Mucosa of rectum (tissue), 2 donors: ENCODE measurements around the gene ADARB2.
"Not testable (repeated sequence)": the region's sequence is repeated elsewhere in the genome, so short reads cannot be mapped to it uniquely, and the experiment has no call there.

Experiments used
- H3K27ac ChIP-seq, 2 donors: one replicate each; pipeline ENCODE4 v1.7.0; 2013; ENCODE audit warnings: inconsistent platforms in 2 of 2, low read depth in 2 of 2, low read length in 2 of 2
- H3K27me3 ChIP-seq, 2 donors: one replicate each; pipeline ENCODE4 v1.7.0; 2013; ENCODE audit warnings: low read length in 2 of 2; ENCODE audit not compliant: control insufficient read depth in 2 of 2, insufficient read depth in 2 of 2
- H3K36me3 ChIP-seq, 2 donors: one replicate each; pipeline ENCODE4 v1.7.0; 2013; ENCODE audit warnings: low read length in 2 of 2; ENCODE audit not compliant: control insufficient read depth in 2 of 2, insufficient read depth in 2 of 2
- H3K4me1 ChIP-seq, 2 donors: one replicate each; pipeline ENCODE4 v1.7.0; 2013; ENCODE audit warnings: low read length in 2 of 2, mild to moderate bottlenecking in 1 of 2; ENCODE audit not compliant: control insufficient read depth in 2 of 2, insufficient read depth in 2 of 2
- H3K4me3 ChIP-seq, 2 donors: one replicate each; pipeline ENCODE4 v1.7.0; 2013; ENCODE audit warnings: low read length in 2 of 2
- H3K9ac ChIP-seq, 2 donors: one replicate each; pipeline ENCODE4 v1.7.0; 2013; ENCODE audit warnings: low read length in 2 of 2, low read depth in 1 of 2, mild to moderate bottlenecking in 1 of 2
- H3K9me3 ChIP-seq, 2 donors: one replicate each; pipeline ENCODE4 v1.7.0; 2013; ENCODE audit warnings: low read length in 2 of 2; ENCODE audit not compliant: control insufficient read depth in 2 of 2
- donor health status: healthy.
- donor health status: Normal muscosa, but diverticular disease.

ADARB2 gene

GRCh38 chr10:1467334-1468076 is 269.8 kb downstream of the ADARB2 start:
- Histone ChIP-seq H3K9ac (no peak overlapping the region), H3K27ac (no peak overlapping the region), H3K4me3 (no peak overlapping the region), H3K36me3 (no peaks in the 10 kb centered on the region), H3K9me3 (no peaks in the 10 kb centered on the region), H3K4me1 (no peaks in the 10 kb centered on the region), H3K27me3 (peaks cover 0 to 4% of the 10 kb centered on the region in 2 donors)

- H3K27me3 ChIP-seq, result peaks cover 0 to 4% of the 10 kb centered on the region in 2 donors
- no peaks in the 10 kb centered on the region for H3K4me1 ChIP-seq
- no peaks in the 10 kb centered on the region for H3K36me3 ChIP-seq
- no peak overlapping the region for H3K9ac ChIP-seq
- H3K4me3 ChIP-seq, result no peak overlapping the region
- H3K27ac ChIP-seq, result no peak overlapping the region
- no peaks in the 10 kb centered on the region for H3K9me3 ChIP-seq
These were observed 271.1 kb downstream of the ADARB2 start for GRCh38 chr10:1465993-1466764.

- peaks cover 0 to 4% of the 10 kb centered on the region in 2 donors for H3K27me3 ChIP-seq
- H3K4me1 ChIP-seq, result no peaks in the 10 kb centered on the region
- no peak overlapping the region for H3K9ac ChIP-seq
- H3K36me3 ChIP-seq, result no peaks in the 10 kb centered on the region
- H3K27ac ChIP-seq, result no peak overlapping the region
- H3K4me3 ChIP-seq, result no peak overlapping the region
- no peaks in the 10 kb centered on the region for H3K9me3 ChIP-seq
These were observed 271.9 kb downstream of the ADARB2 start for GRCh38 chr10:1465418-1465911.

GRCh38 chr10:1464881-1465417 is 272.4 kb downstream of the ADARB2 start:
- peaks cover 0 to 4% of the 10 kb centered on the region in 2 donors for H3K27me3 ChIP-seq
- no peaks in the 10 kb centered on the region for H3K4me1 ChIP-seq
- H3K36me3 ChIP-seq, result no peaks in the 10 kb centered on the region
- no peak overlapping the region for H3K4me3 ChIP-seq
- H3K9me3 ChIP-seq, result no peaks in the 10 kb centered on the region
- H3K27ac ChIP-seq, result no peak overlapping the region
- no peak overlapping the region for H3K9ac ChIP-seq

GRCh38 chr10:1463971-1464370 is 273.4 kb downstream of the ADARB2 start:
- not testable (repeated sequence) for H3K4me1 ChIP-seq, H3K9me3 ChIP-seq, H3K27me3 ChIP-seq, H3K4me3 ChIP-seq, H3K27ac ChIP-seq, H3K36me3 ChIP-seq, H3K9ac ChIP-seq

- Histone ChIP-seq H3K27me3 (peaks cover 0 to 4% of the 10 kb centered on the region in 2 donors), H3K4me1 (no peaks in the 10 kb centered on the region), H3K36me3 (no peaks in the 10 kb centered on the region), H3K9ac (no peak overlapping the region), H3K4me3 (no peak overlapping the region), H3K27ac (no peak overlapping the region), H3K9me3 (no peaks in the 10 kb centered on the region)
These were observed 274.2 kb downstream of the ADARB2 start for GRCh38 chr10:1462994-1463633.

- H3K27me3 ChIP-seq, result peaks cover 0 to 4% of the 10 kb centered on the region in 2 donors
- no peak overlapping the region for H3K4me3 ChIP-seq
- H3K9me3 ChIP-seq, result no peaks in the 10 kb centered on the region
- H3K9ac ChIP-seq, result no peak overlapping the region
- H3K36me3 ChIP-seq, result no peaks in the 10 kb centered on the region
- H3K4me1 ChIP-seq, result no peaks in the 10 kb centered on the region
- H3K27ac ChIP-seq, result no peak overlapping the region
These were observed 274.8 kb downstream of the ADARB2 start for GRCh38 chr10:1462521-1462920.

GRCh38 chr10:1462032-1462431 is 275.3 kb downstream of the ADARB2 start:
- Histone ChIP-seq H3K9ac (no peak overlapping the region), H3K36me3 (no peaks in the 10 kb centered on the region), H3K27me3 (peaks cover 0 to 4% of the 10 kb centered on the region in 2 donors), H3K9me3 (no peaks in the 10 kb centered on the region), H3K4me1 (no peaks in the 10 kb centered on the region), H3K27ac (no peak overlapping the region), H3K4me3 (no peak overlapping the region)

- Histone ChIP-seq H3K36me3 (no peaks in the 10 kb centered on the region), H3K9me3 (no peaks in the 10 kb centered on the region), H3K4me1 (no peaks in the 10 kb centered on the region), H3K9ac (no peak overlapping the region), H3K4me3 (no peak overlapping the region), H3K27ac (no peak overlapping the region), H3K27me3 (peaks cover 0 to 4% of the 10 kb centered on the region in 2 donors)
These were observed 276.3 kb downstream of the ADARB2 start for GRCh38 chr10:1461016-1461415.

GRCh38 chr10:1459664-1460063 is 277.7 kb downstream of the ADARB2 start:
- H3K27me3 ChIP-seq, H3K27ac ChIP-seq, H3K9ac ChIP-seq, H3K4me3 ChIP-seq, H3K4me1 ChIP-seq, H3K9me3 ChIP-seq, H3K36me3 ChIP-seq: not testable (repeated sequence)
